Activated CD4-positive, alpha-beta T cell treated with anti-CD3 and anti-CD28 coated beads for 36 hours (primary cell): ENCODE results near the gene SIPA1L2. TPM values are rescaled to one million over a fixed set of nuclear protein-coding genes. Genes with fewer than 3 reads are reported as not detected.
"Not testable (repeated sequence)": the region's sequence is repeated elsewhere in the genome, so short reads cannot be mapped to it uniquely, and the experiment has no call there.

Experiments used
- ATAC-seq: fragments of 200-7000 bp; cut with Tn5 transposase; one replicate; pipeline ENCODE4 v1.10.0; 2021; ENCODE audit warnings: mild to moderate bottlenecking, moderate library complexity
- CTCF ChIA-PET: fragments of 350-600 bp; sonication (Branson Sonifier 250); formaldehyde crosslinking; loops from one replicate; lab custom pipeline; 2021; ENCODE audit warnings: antibody characterized with exemption; lab: Charles Lee
- POLR2A ChIA-PET: fragments of 350-600 bp; sonication (Branson Sonifier 250); formaldehyde crosslinking; loops from one replicate; lab custom pipeline; 2021; ENCODE audit warnings: antibody characterized with exemption, inconsistent platforms; lab: Charles Lee
- DNase-seq: peaks from one replicate; pipeline ENCODE4 v3.0.0-alpha.2; 2020
- H3K27ac Mint-ChIP-seq: one replicate; pipeline ENCODE4 v1.8.0; 2021; ENCODE audit warnings: mixed read lengths
- H3K27me3 Mint-ChIP-seq: one replicate; pipeline ENCODE4 v1.8.0; 2021; ENCODE audit warnings: mixed read lengths
- H3K36me3 Mint-ChIP-seq: one replicate; pipeline ENCODE4 v1.8.0; 2021; ENCODE audit warnings: low read depth, mixed read lengths
- H3K4me1 Mint-ChIP-seq: one replicate; pipeline ENCODE4 v1.8.0; 2021; ENCODE audit warnings: mixed read lengths
- H3K4me3 Mint-ChIP-seq: one replicate; pipeline ENCODE4 v1.8.0; 2021; ENCODE audit warnings: mild to moderate bottlenecking, moderate library complexity, mixed read lengths
- H3K9me3 Mint-ChIP-seq: one replicate; pipeline ENCODE4 v1.8.0; 2021; ENCODE audit warnings: low read depth, mixed read lengths
- intact Hi-C, 2 experiments: fragments of 100-400 bp; cut with DNase I in 1 of 2; cut with micrococcal nuclease in 1 of 2; formaldehyde crosslinking; loops; one replicate each; pipeline versions ENCODE4 v1.14.2 to v1.15.1; 2022 to 2024; cut with DNase I, micrococcal nuclease
- total RNA-seq, 2 experiments: library from RNA; stranded (reverse); gene quantifications; one replicate each; pipeline ENCODE4 v1.2.3, GENCODE V29; 2021

Gene SIPA1L2
- total RNA-seq, 2 experiments from 2014 or later = 3.7 to 4.0 TPM

- no peak overlapping the region for H3K27ac Mint-ChIP-seq
- ChIA-PET CTCF (interaction anchor here (1.9 kb wide), 1 partner anchor 16 kb away, joined by 5 read pairs; no protein-coding TSS in a partner anchor), POLR2A (no interaction called here)
- H3K27me3 Mint-ChIP-seq = peaks cover 2% of the 10 kb centered on the region
- no peaks in the 10 kb centered on the region for H3K9me3 Mint-ChIP-seq
- no peaks in the 10 kb centered on the region for H3K36me3 Mint-ChIP-seq
- H3K4me3 Mint-ChIP-seq = no peak overlapping the region
- DNase-seq (no peak), ATAC-seq (no peak)
- intact Hi-C loops = no loop called here
- peaks cover 10% of the 10 kb centered on the region for H3K4me1 Mint-ChIP-seq
Observed at GRCh38 chr1:232611834-232612233, 18.1 kb downstream of the SIPA1L2 start.

GRCh38 chr1:232610902-232611745 lies 18.8 kb downstream of the SIPA1L2 start:
- H3K4me3 Mint-ChIP-seq, ATAC-seq, DNase-seq, H3K9me3 Mint-ChIP-seq, intact Hi-C loops, H3K4me1 Mint-ChIP-seq, H3K27me3 Mint-ChIP-seq, H3K27ac Mint-ChIP-seq, H3K36me3 Mint-ChIP-seq, POLR2A ChIA-PET: not testable (repeated sequence)
- CTCF ChIA-PET = interaction anchor here (1.0 to 1.9 kb wide), 2 partner anchors 16 to 17 kb away, joined by 3 to 5 read pairs; no protein-coding TSS in a partner anchor

GRCh38 chr1:232610192-232610901 lies 19.6 kb downstream of the SIPA1L2 start:
- intact Hi-C loops = no loop called here
- H3K27me3 Mint-ChIP-seq = peaks cover 2% of the 10 kb centered on the region
- no peaks in the 10 kb centered on the region for H3K9me3 Mint-ChIP-seq
- H3K36me3 Mint-ChIP-seq = no peaks in the 10 kb centered on the region
- DNase-seq = no peak
- no peak overlapping the region for H3K27ac Mint-ChIP-seq
- ChIA-PET CTCF (interaction anchor here (1.0 kb wide), 1 partner anchor 17 kb away, joined by 3 read pairs; no protein-coding TSS in a partner anchor), POLR2A (no interaction called here)
- ATAC-seq = no peak
- peaks cover 10% of the 10 kb centered on the region for H3K4me1 Mint-ChIP-seq
- H3K4me3 Mint-ChIP-seq = no peak overlapping the region

GRCh38 chr1:232608427-232608826 lies 21.5 kb downstream of the SIPA1L2 start:
- Mint-ChIP-seq H3K27ac (no peak overlapping the region), H3K27me3 (no peaks in the 10 kb centered on the region), H3K36me3 (no peaks in the 10 kb centered on the region), H3K9me3 (no peaks in the 10 kb centered on the region), H3K4me3 (no peak overlapping the region), H3K4me1 (peaks cover 5% of the 10 kb centered on the region)
- ChIA-PET POLR2A (no interaction called here), CTCF (interaction anchor here (0.7 to 0.8 kb wide), 2 partner anchors 13 to 399 kb away, joined by 3 read pairs; no protein-coding TSS in a partner anchor)
- intact Hi-C loops = no loop called here
- ATAC-seq = no peak
- DNase-seq = no peak

- Mint-ChIP-seq H3K4me3 (no peak overlapping the region), H3K4me1 (peaks cover 20% of the 10 kb centered on the region), H3K36me3 (no peaks in the 10 kb centered on the region), H3K27me3 (no peaks in the 10 kb centered on the region), H3K27ac (no peak overlapping the region), H3K9me3 (no peaks in the 10 kb centered on the region)
- ATAC-seq = no peak
- no peak for DNase-seq
- ChIA-PET POLR2A (no interaction called here), CTCF (no interaction called here)
- intact Hi-C loops = no loop called here
Observed at GRCh38 chr1:232602622-232603021, 27.3 kb downstream of the SIPA1L2 start.

GRCh38 chr1:232600424-232601258 lies 29.3 kb downstream of the SIPA1L2 start:
- Mint-ChIP-seq H3K27me3 (no peaks in the 10 kb centered on the region), H3K4me3 (no peak overlapping the region), H3K9me3 (no peaks in the 10 kb centered on the region), H3K36me3 (no peaks in the 10 kb centered on the region), H3K4me1 (peaks cover 28% of the 10 kb centered on the region), H3K27ac (no peak overlapping the region)
- intact Hi-C loops = no loop called here
- DNase-seq (no peak), ATAC-seq (peak; percentile 76)
- CTCF ChIA-PET = interaction anchor here (0.6 to 0.9 kb wide), 2 partner anchors 201 to 336 kb away, joined by 3 read pairs; no protein-coding TSS in a partner anchor
- POLR2A ChIA-PET = no interaction called here

- Mint-ChIP-seq H3K4me3 (no peak overlapping the region), H3K27ac (peak overlapping the region; percentile 79), H3K9me3 (no peaks in the 10 kb centered on the region), H3K36me3 (no peaks in the 10 kb centered on the region), H3K4me1 (peaks cover 28% of the 10 kb centered on the region), H3K27me3 (no peaks in the 10 kb centered on the region)
- CTCF ChIA-PET = interaction anchor here (0.6 to 0.9 kb wide), 5 partner anchors 10 to 919 kb away, joined by 3 to 4 read pairs (median 3); no protein-coding TSS in a partner anchor
- POLR2A ChIA-PET = no interaction called here
- peak; percentile 21 for ATAC-seq
- intact Hi-C loops = no loop called here
- DNase-seq = no peak
Observed at GRCh38 chr1:232599178-232600041, 30.5 kb downstream of the SIPA1L2 start.

GRCh38 chr1:232598837-232599177 lies 31.1 kb downstream of the SIPA1L2 start:
- ChIA-PET POLR2A (no interaction called here), CTCF (interaction anchor here (0.6 to 0.9 kb wide), 2 partner anchors 10 to 919 kb away, joined by 3 to 4 read pairs; no protein-coding TSS in a partner anchor)
- Mint-ChIP-seq H3K27ac (no peak overlapping the region), H3K36me3 (no peaks in the 10 kb centered on the region), H3K9me3 (no peaks in the 10 kb centered on the region), H3K4me3 (no peak overlapping the region), H3K27me3 (no peaks in the 10 kb centered on the region), H3K4me1 (peaks cover 25% of the 10 kb centered on the region)
- ATAC-seq = no peak
- intact Hi-C loops = no loop called here
- no peak for DNase-seq

- ChIA-PET CTCF (no interaction called here), POLR2A (no interaction called here)
- Mint-ChIP-seq H3K27ac (no peak overlapping the region), H3K4me1 (peaks cover 25% of the 10 kb centered on the region), H3K4me3 (no peak overlapping the region), H3K27me3 (no peaks in the 10 kb centered on the region), H3K9me3 (no peaks in the 10 kb centered on the region), H3K36me3 (no peaks in the 10 kb centered on the region)
- ATAC-seq = no peak
- intact Hi-C loops = no loop called here
- DNase-seq = no peak
Observed at GRCh38 chr1:232598133-232598532, 31.8 kb downstream of the SIPA1L2 start.

GRCh38 chr1:232597721-232598120 lies 32.2 kb downstream of the SIPA1L2 start:
- Mint-ChIP-seq H3K9me3 (no peaks in the 10 kb centered on the region), H3K27me3 (no peaks in the 10 kb centered on the region), H3K4me3 (no peak overlapping the region), H3K27ac (no peak overlapping the region), H3K4me1 (peaks cover 25% of the 10 kb centered on the region), H3K36me3 (no peaks in the 10 kb centered on the region)
- intact Hi-C loops = no loop called here
- no peak for DNase-seq
- ChIA-PET POLR2A (no interaction called here), CTCF (no interaction called here)
- ATAC-seq = no peak
